ENCODE measurements around the gene TMSB15C.
"Not testable (repeated sequence)": the region's sequence is repeated elsewhere in the genome, so short reads cannot be mapped to it uniquely, and the experiment has no call there.

Gene TMSB15C

DNA sequence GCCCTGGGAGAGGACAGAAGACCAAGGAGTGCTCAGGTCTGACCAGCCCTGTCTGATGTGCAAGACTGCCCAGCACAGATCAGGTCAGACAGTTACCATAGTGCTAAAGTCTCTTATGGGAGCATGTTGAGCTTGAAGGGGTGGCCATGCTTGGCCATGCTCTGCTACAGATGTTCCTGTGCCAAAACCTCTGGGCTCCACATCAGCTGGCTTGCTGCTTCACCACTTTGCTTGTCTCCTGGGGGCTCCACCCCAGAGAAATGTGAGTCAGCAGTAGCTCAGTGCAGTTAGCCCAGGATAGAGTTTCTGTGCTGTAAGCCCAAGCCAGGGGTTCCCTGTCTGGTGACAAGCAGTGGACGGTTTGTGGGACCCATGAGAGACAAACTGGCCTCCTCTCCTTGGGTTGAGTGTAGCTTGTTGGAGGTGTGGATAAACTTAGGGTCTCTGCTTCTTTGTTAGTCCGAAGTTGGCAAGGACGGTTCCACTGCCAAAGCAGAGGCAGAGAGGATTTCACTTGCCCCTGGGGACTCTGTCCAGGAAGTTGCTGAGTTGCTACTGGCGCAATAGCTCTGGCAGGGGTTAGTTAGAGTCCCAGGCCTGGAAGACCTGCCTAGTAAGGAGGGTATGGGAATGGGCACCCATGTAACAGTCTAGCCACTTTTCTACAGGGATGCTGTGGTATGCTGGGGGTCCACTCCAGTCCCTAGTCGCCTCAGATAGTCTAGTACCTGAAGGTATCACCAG, 8.7 kb upstream of the TMSB15C start:
- no peak for TF ChIP-seq ZFX (IDR thresholded peaks at IDR 0.05; ENCODE audit: borderline replicate concordance)
- no peak for TF ChIP-seq CTCF (IDR thresholded peaks at IDR 0.05)
- no peak overlapping the region for H3K27ac ChIP-seq

DNA sequence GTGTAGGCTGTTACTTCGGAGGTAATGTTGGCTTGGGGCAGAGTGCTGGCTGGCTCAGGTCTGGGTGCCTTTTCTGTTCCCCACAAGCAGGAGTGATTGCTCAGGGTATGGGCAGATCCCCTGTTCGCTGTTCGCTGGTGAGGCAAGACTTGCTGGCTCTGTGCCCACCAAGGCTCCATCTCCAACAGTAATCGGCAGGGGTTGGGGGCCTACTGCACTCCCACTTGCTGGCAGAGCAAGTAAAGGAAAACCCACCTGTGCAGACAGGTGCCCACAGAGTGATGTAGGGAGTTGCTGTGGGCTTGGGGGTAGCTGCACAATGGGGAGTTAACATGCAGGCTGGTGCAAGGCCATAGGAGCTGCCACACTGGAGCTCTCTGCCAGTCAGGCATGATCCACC, 8.0 kb upstream of the TMSB15C start:
- H3K27ac ChIP-seq = no peak overlapping the region
- TF ChIP-seq ZFX (IDR thresholded peaks at IDR 0.05; ENCODE audit: borderline replicate concordance) (no peak), CTCF (IDR thresholded peaks at IDR 0.05) (no peak)

DNA sequence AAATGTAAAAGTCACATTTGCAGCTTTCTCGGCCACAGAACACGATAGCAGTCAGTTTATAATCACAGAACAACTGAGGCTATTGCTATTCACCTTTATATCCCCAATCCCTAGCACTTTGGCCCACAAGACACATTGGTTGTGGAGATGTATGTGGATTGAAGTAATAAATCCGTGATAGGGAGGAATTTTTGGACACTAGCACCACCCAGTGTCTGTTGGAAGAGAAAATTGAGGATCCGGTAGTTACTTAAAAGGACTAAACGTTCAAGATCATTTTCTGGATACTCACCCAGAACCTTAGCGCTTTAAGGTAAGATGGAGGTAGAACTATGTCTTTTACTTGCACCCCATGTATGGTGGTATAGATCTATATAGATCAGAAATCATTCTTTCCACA, 1.8 kb upstream of the TMSB15C start:
- not testable (repeated sequence) for H3K27ac ChIP-seq

DNA sequence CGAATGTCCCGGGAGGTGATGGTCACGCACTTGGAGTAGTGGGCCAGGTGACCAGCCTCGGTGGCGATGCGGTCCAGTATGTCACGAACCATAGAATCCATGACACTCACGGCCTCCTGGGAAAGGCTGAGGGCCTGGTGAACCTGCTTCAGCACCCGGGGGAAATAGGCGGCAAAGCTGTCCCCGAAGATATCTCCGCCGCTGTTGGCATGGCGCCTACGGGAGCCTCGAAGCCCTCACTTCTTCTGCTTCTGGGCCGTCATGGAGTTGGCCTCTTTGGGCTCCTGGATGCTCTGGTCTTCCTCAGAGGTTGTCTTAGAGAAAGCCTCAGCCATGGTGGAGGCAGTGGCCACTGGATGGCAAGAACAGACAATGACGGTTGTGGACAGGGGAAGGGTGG, 13.4 kb downstream of the TMSB15C start:
- H3K27ac ChIP-seq = not testable (repeated sequence)

GRCh38 chrX:104054956-104055355, 21.1 kb downstream of the TMSB15C start:
- H3K27ac ChIP-seq = not testable (repeated sequence)

DNA sequence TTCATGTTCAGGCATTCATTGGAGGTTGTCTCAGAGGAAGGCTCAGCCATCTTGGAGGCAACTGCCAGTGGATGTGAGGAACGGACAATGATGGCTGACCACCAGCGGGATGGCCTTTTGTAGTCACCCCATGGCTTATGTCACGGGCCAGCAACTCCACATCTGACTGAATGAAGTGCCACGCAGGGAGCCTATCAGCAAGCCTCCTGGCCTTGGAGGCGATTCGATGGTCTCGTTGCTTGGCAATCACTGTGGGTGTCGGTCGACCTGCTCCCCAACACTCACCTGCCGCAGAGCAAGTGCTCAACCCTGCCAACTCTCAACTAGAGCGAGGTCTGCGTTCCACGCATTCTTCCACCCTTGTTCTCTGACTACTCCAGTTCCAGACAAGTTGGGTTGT, 28.9 kb downstream of the TMSB15C start:
- H3K27ac ChIP-seq = no peak overlapping the region
- no peak for TF ChIP-seq CTCF (IDR thresholded peaks at IDR 0.05)
- TF ChIP-seq ZFX (IDR thresholded peaks at IDR 0.05; ENCODE audit: borderline replicate concordance) = no peak

GRCh38 chrX:104045642-104046041, 30.4 kb downstream of the TMSB15C start:
- TF ChIP-seq ZFX (IDR thresholded peaks at IDR 0.05; ENCODE audit: borderline replicate concordance) (no peak), CTCF (IDR thresholded peaks at IDR 0.05) (no peak)
- no peak overlapping the region for H3K27ac ChIP-seq

DNA sequence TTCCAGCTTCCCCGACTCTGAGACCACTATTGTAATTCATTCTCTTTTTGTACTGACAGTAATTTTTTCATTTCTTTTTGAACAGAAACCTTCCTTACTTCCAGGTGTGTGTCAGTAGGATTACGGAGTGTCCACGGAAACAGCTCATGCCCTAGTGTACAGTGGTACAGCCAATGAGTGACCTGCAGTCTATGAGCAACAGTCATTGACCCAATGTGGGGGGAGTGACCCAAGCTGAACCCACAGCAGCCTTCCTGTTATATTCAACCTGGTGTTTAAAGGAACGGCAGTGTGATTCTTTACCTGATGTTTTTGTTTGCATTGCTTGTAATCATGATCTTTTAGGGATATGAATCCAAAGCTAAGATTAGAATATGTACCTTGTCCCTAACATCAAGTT, 35.0 kb downstream of the TMSB15C start:
- no peak overlapping the region for H3K27ac ChIP-seq
- no peak for TF ChIP-seq ZFX (IDR thresholded peaks at IDR 0.05; ENCODE audit: borderline replicate concordance)
- TF ChIP-seq CTCF (IDR thresholded peaks at IDR 0.05) = no peak

DNA sequence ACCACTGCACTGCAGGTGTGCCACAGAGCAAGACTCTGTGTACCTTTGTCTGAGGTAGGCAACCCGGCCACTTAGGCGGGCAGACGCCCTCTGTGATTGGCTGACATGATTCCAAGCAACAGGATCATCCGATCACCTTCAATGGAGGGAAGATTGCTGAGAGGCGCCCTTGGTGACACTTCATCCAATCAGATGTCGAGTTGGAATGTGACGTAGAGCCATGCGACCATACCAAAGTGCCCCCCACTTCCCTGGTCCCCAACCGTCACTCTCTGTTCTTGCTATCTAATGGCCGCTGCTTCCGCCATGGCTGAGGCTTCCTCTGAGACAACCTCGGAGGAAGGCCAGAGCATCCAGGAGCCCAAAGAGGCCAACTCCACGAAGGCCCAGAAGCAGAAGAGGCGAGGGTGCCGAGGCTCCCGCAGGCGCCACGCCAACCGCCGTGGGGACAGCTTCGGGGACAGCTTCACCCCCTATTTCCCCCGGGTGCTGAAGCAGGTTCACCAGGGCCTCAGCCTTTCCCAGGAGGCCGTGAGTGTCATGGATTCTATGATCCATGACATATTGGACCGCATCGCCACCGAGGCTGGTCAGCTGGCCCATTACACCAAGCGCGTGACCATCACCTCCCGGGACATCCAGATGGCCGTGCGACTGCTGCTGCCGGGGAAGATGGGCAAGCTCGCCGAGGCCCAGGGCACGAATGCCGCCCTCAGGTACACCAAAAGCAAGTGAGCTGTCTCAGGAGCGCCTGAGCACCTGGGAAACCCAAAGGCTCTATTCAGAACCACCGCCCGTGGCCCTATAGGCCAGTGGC, 36.1 kb downstream of the TMSB15C start, which contains the start of gene H2BW2:
H2BW2 (plus strand) TSS at position 268 of the 817 bp plus-strand sequence; CDS start at position 307, 39 bp downstream.
- TF ChIP-seq ZFX (IDR thresholded peaks at IDR 0.05; ENCODE audit: borderline replicate concordance) (no peak), CTCF (IDR thresholded peaks at IDR 0.05) (no peak)
- H3K27ac ChIP-seq = no peak within 1 kb of the TSS
